ENCODE results near the gene NINJ2. TPM values are rescaled to one million over a fixed set of nuclear protein-coding genes. Genes with fewer than 3 reads are reported as not detected.
A peak's percentile ranks its signal among the peaks of the same experiment; 100 is the strongest.

NINJ2 gene
- total RNA-seq, 3 donors from 2014 or later (not counting 1 experiment from before 2014, with no cell fraction given): 3.1 to 6.6 (median 4.9) TPM

GRCh38 chr12:674272-674781, 11.1 kb upstream of the NINJ2 start:
- H3K9me3 Mint-ChIP-seq: no peaks in the 10 kb centered on the region
- H3K27ac Mint-ChIP-seq: peak overlapping the region; percentile 77 to 93
- peak overlapping the region; percentile 79 for H3K27ac ChIP-seq (ENCODE audit: low read length)
- H3K36me3 ChIP-seq (ENCODE audit: control insufficient read depth, insufficient read depth, low read length): no peaks in the 10 kb centered on the region
- DNase-seq (peak; percentile 52 to 87), ATAC-seq (peak; percentile 94 to 95 (median 95))
- no peaks in the 10 kb centered on the region for H3K27me3 ChIP-seq (ENCODE audit: control insufficient read depth, insufficient read depth, low read length)
- WGBS (ENCODE audit: insufficient coverage): 0% methylated on average over 2 of the region's 4 CpGs
- H3K4me1 Mint-ChIP-seq: peaks cover 29 to 36% of the 10 kb centered on the region in 2 donors
- H3K9me3 ChIP-seq (ENCODE audit: control insufficient read depth, insufficient read depth, low read length): no peaks in the 10 kb centered on the region
- peaks cover 26% of the 10 kb centered on the region for H3K4me1 ChIP-seq (ENCODE audit: control insufficient read depth, insufficient read depth, low read length)
- intact Hi-C loops (cut with micrococcal nuclease): loop anchor here (2.0 to 5.0 kb wide), 2 partner anchors 44 to 78 kb away; partner anchors contain the start of gene WNK1
- no peak for TF ChIP-seq CTCF (IDR thresholded peaks at IDR 0.05)
- H3K36me3 Mint-ChIP-seq: no peaks in the 10 kb centered on the region
- no peaks in the 10 kb centered on the region for H3K27me3 Mint-ChIP-seq (ENCODE audit: low read depth in 2 of 2)
- H3K4me3 ChIP-seq (ENCODE audit: low read length): no peak overlapping the region
- peak overlapping the region; percentile 68 for H3K4me3 Mint-ChIP-seq

GRCh38 chr12:673849-674248, 10.6 kb upstream of the NINJ2 start:
- no peaks in the 10 kb centered on the region for H3K9me3 Mint-ChIP-seq
- no peaks in the 10 kb centered on the region for H3K36me3 ChIP-seq (ENCODE audit: control insufficient read depth, insufficient read depth, low read length)
- H3K36me3 Mint-ChIP-seq: no peaks in the 10 kb centered on the region
- no peaks in the 10 kb centered on the region for H3K27me3 ChIP-seq (ENCODE audit: control insufficient read depth, insufficient read depth, low read length)
- H3K4me1 ChIP-seq (ENCODE audit: control insufficient read depth, insufficient read depth, low read length): peaks cover 29% of the 10 kb centered on the region
- peak overlapping the region; percentile 68 for H3K4me3 Mint-ChIP-seq
- peak overlapping the region; percentile 77 to 93 for H3K27ac Mint-ChIP-seq
- peak overlapping the region; percentile 79 for H3K27ac ChIP-seq (ENCODE audit: low read length)
- ATAC-seq (no peak), DNase-seq (peak in 1 of 2 donors; percentile 26)
- no peaks in the 10 kb centered on the region for H3K27me3 Mint-ChIP-seq (ENCODE audit: low read depth in 2 of 2)
- no peak for TF ChIP-seq CTCF (IDR thresholded peaks at IDR 0.05)
- no peak overlapping the region for H3K4me3 ChIP-seq (ENCODE audit: low read length)
- 27% methylated on average over 2 of the region's 3 CpGs for WGBS (ENCODE audit: insufficient coverage)
- intact Hi-C loops (cut with micrococcal nuclease): loop anchor here (2.0 to 5.0 kb wide), 2 partner anchors 43 to 78 kb away; partner anchors contain the start of gene WNK1
- H3K9me3 ChIP-seq (ENCODE audit: control insufficient read depth, insufficient read depth, low read length): no peaks in the 10 kb centered on the region
- H3K4me1 Mint-ChIP-seq: peaks cover 29 to 39% of the 10 kb centered on the region in 2 donors

DNA sequence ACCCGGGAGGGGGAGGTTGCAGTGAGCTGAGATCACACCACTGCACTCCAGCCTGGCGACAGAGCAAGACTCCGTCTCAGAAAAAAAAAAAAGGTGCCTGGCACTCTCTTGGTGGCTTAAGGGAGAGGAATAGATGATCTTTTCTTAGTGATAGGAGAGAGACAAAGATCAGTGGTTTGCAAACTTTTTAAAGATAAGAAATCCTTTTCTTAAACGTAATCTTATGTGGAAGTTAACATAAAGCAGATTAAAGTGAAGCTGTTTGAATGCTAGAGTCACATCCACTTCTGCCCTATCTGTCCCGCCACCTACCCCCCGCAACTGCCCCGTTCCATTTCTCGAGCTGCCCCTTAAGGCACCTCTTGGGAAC, 6.3 kb upstream of the NINJ2 start:
- no peak overlapping the region for H3K4me3 ChIP-seq (ENCODE audit: low read length)
- DNase-seq (no peak), ATAC-seq (no peak)
- Mint-ChIP-seq H3K4me3 (no peak overlapping the region), H3K9me3 (no peaks in the 10 kb centered on the region), H3K27me3 (ENCODE audit: low read depth in 2 of 2) (peaks cover 0 to 6% of the 10 kb centered on the region in 2 donors), H3K27ac (peak overlapping the region in 1 of 2 donors; percentile 64), H3K36me3 (no peaks in the 10 kb centered on the region), H3K4me1 (peaks cover 36 to 43% of the 10 kb centered on the region in 2 donors)
- TF ChIP-seq CTCF (IDR thresholded peaks at IDR 0.05): no peak
- no peaks in the 10 kb centered on the region for H3K9me3 ChIP-seq (ENCODE audit: control insufficient read depth, insufficient read depth, low read length)
- WGBS (ENCODE audit: insufficient coverage): 97% methylated on average over 8 of the region's 8 CpGs
- no peak overlapping the region for H3K27ac ChIP-seq (ENCODE audit: low read length)
- H3K36me3 ChIP-seq (ENCODE audit: control insufficient read depth, insufficient read depth, low read length): no peaks in the 10 kb centered on the region
- no peaks in the 10 kb centered on the region for H3K27me3 ChIP-seq (ENCODE audit: control insufficient read depth, insufficient read depth, low read length)
- peaks cover 25% of the 10 kb centered on the region for H3K4me1 ChIP-seq (ENCODE audit: control insufficient read depth, insufficient read depth, low read length)
- intact Hi-C loops (cut with micrococcal nuclease): no loop called here

DNA sequence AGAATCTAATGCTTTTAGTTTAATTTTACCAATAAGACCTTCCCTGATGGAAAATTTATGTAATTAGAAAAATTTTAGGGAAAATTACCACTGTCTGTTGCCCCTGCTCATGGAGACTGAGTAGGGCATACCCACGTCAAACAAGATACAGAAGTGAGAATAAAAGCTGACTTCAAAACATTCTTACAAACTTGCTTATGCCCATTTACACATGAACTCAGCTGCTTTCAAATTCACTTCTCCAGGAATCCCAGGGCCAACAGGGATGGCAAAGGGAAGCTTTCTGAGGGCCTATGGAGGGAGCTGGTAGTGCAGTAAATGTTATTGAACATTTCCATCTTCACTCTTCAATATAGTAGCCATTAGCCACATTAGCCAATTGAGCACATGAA, 4.8 kb upstream of the NINJ2 start:
- H3K27ac ChIP-seq (ENCODE audit: low read length): no peak overlapping the region
- H3K9me3 ChIP-seq (ENCODE audit: control insufficient read depth, insufficient read depth, low read length): no peaks in the 10 kb centered on the region
- no peak overlapping the region for H3K4me3 Mint-ChIP-seq
- H3K9me3 Mint-ChIP-seq: no peaks in the 10 kb centered on the region
- ATAC-seq: no peak
- peak overlapping the region in 1 of 2 donors; percentile 71 for H3K27ac Mint-ChIP-seq
- no peak overlapping the region for H3K4me3 ChIP-seq (ENCODE audit: low read length)
- H3K27me3 Mint-ChIP-seq (ENCODE audit: low read depth in 2 of 2): peaks cover 0 to 6% of the 10 kb centered on the region in 2 donors
- H3K4me1 ChIP-seq (ENCODE audit: control insufficient read depth, insufficient read depth, low read length): peaks cover 11% of the 10 kb centered on the region
- WGBS (ENCODE audit: insufficient coverage): 58% methylated on average over 1 of the region's 1 CpG
- H3K36me3 Mint-ChIP-seq: no peaks in the 10 kb centered on the region
- H3K4me1 Mint-ChIP-seq: peaks cover 22 to 32% of the 10 kb centered on the region in 2 donors
- no peak for TF ChIP-seq CTCF (IDR thresholded peaks at IDR 0.05)
- no peaks in the 10 kb centered on the region for H3K27me3 ChIP-seq (ENCODE audit: control insufficient read depth, insufficient read depth, low read length)
- intact Hi-C loops (cut with micrococcal nuclease): no loop called here
- no peaks in the 10 kb centered on the region for H3K36me3 ChIP-seq (ENCODE audit: control insufficient read depth, insufficient read depth, low read length)
- DNase-seq: no peak
